GM12878 (cell line): ENCODE data around the gene ERMN.

ENCODE experiments used
- CTCF ChIP-seq, 3 experiments: IDR thresholded peaks in 2 of 3; conservative IDR thresholded peaks in 1 of 3; 2 replicates each; pipeline ENCODE4 v1.5.1; 2011; ENCODE audit warnings: low read depth in 3 of 3, low read length in 3 of 3, mild to moderate bottlenecking in 3 of 3, control low read depth in 2 of 3, moderate library complexity in 2 of 3, inconsistent platforms in 1 of 3, mixed read lengths in 1 of 3; ENCODE audit not compliant: control insufficient read depth in 2 of 3, insufficient read depth in 1 of 3; ENCODE audit errors: extremely low read depth in 1 of 3
- RBBP5 ChIP-seq: fragments of 200-600 bp; sonication (generic); conservative IDR thresholded peaks from 2 replicates; pipeline ENCODE4 v1.6.1; 2016

GRCh38 chr2:157334797-157335196, 9.2 kb upstream of the ERMN start:
- TF ChIP-seq RBBP5 (no peak), CTCF (IDR thresholded peaks at IDR 0.05 in 2 of 3, conservative IDR thresholded peaks at IDR 0.05 in 1 of 3; ENCODE audit: control insufficient read depth in 2 of 3, extremely low read depth in 1 of 3, insufficient read depth in 1 of 3, low read depth in 3 of 3, low read length in 3 of 3) (no peak)
